ENCODE results near the gene ANKRA2.
A peak's percentile ranks its signal among the peaks of the same experiment; 100 is the strongest.

Gene ANKRA2

GRCh38 chr5:73587923-73588322 is 22.5 kb upstream of the ANKRA2 start:
- CTCF ChIA-PET: interaction anchor here (0.7 to 12.6 kb wide), 4 partner anchors 12 to 205 kb away, joined by 3 to 161 read pairs (median 6); no protein-coding TSS in a partner anchor
- H3K4me3 ChIP-seq (ENCODE audit: control insufficient read depth in 1 of 7, extremely low read depth in 1 of 7, insufficient read depth in 4 of 7, low read depth in 2 of 7, low read length in 6 of 7): no peak overlapping the region
- DNase-seq: no peak
- no peaks in the 10 kb centered on the region for H3K4me1 ChIP-seq (ENCODE audit: control extremely low read depth in 1 of 4, control insufficient read depth in 4 of 4, insufficient read depth in 4 of 4, low read length in 3 of 4)
- H3K36me3 ChIP-seq (ENCODE audit: control insufficient read depth in 4 of 4, insufficient read depth in 4 of 4, low read length in 3 of 4): no peaks in the 10 kb centered on the region
- H3K27ac ChIP-seq (ENCODE audit: insufficient read depth in 1 of 2, low read depth in 1 of 2, low read length in 2 of 2, poor library complexity in 1 of 2, severe bottlenecking in 2 of 2): no peak overlapping the region
- no peaks in the 10 kb centered on the region for H3K9me3 ChIP-seq (ENCODE audit: control extremely low read depth in 1 of 5, control insufficient read depth in 4 of 5, insufficient read depth in 2 of 5, low read depth in 1 of 5, low read length in 4 of 5)
- no peaks in the 10 kb centered on the region for H3K27me3 ChIP-seq (replicated peaks in 2 of 5; ENCODE audit: control insufficient read depth in 4 of 5, insufficient read depth in 5 of 5, low read length in 4 of 5)
- POLR2A ChIA-PET: no interaction called here
- WGBS (ENCODE audit: insufficient coverage): no CpG with 5 or more reads among the region's 1 CpG

GRCh38 chr5:73582285-73583145 is 17.1 kb upstream of the ANKRA2 start:
- DNase-seq: no peak
- no peak overlapping the region for H3K27ac ChIP-seq (ENCODE audit: insufficient read depth in 1 of 2, low read depth in 1 of 2, low read length in 2 of 2, poor library complexity in 1 of 2, severe bottlenecking in 2 of 2)
- H3K4me3 ChIP-seq (ENCODE audit: control insufficient read depth in 1 of 7, extremely low read depth in 1 of 7, insufficient read depth in 4 of 7, low read depth in 2 of 7, low read length in 6 of 7): no peak overlapping the region
- 0% methylated on average over 1 of the region's 3 CpGs for WGBS (ENCODE audit: insufficient coverage)
- ChIA-PET CTCF (interaction anchor here (1.2 to 2.9 kb wide), 2 partner anchors 9 to 46 kb away, joined by 3 to 23 read pairs; no protein-coding TSS in a partner anchor), POLR2A (no interaction called here)
- H3K9me3 ChIP-seq (ENCODE audit: control extremely low read depth in 1 of 5, control insufficient read depth in 4 of 5, insufficient read depth in 2 of 5, low read depth in 1 of 5, low read length in 4 of 5): no peaks in the 10 kb centered on the region
- H3K4me1 ChIP-seq (ENCODE audit: control extremely low read depth in 1 of 4, control insufficient read depth in 4 of 4, insufficient read depth in 4 of 4, low read length in 3 of 4): no peaks in the 10 kb centered on the region
- H3K27me3 ChIP-seq (replicated peaks in 2 of 5; ENCODE audit: control insufficient read depth in 4 of 5, insufficient read depth in 5 of 5, low read length in 4 of 5): no peaks in the 10 kb centered on the region
- peaks cover 11 to 40% (median 27%) of the 10 kb centered on the region in 4 experiments for H3K36me3 ChIP-seq (ENCODE audit: control insufficient read depth in 4 of 4, insufficient read depth in 4 of 4, low read length in 3 of 4)

GRCh38 chr5:73565969-73566547 is 619 bp upstream of the ANKRA2 start:
- H3K27me3 ChIP-seq (replicated peaks in 2 of 5; ENCODE audit: control insufficient read depth in 4 of 5, insufficient read depth in 5 of 5, low read length in 4 of 5): no peaks in the 10 kb centered on the region
- peak in 2 of 3 donors; percentile 3 to 6 for DNase-seq

GRCh38 chr5:73564675-73565074 is 764 bp downstream of the ANKRA2 start:
- no peaks in the 10 kb centered on the region for H3K27me3 ChIP-seq (replicated peaks in 2 of 5; ENCODE audit: control insufficient read depth in 4 of 5, insufficient read depth in 5 of 5, low read length in 4 of 5)
- H3K36me3 ChIP-seq (ENCODE audit: control insufficient read depth in 4 of 4, insufficient read depth in 4 of 4, low read length in 3 of 4): peaks cover 6 to 23% (median 12%) of the 10 kb centered on the region in 4 experiments
- peak overlapping the region; percentile 99 for H3K27ac ChIP-seq (ENCODE audit: insufficient read depth in 1 of 2, low read depth in 1 of 2, low read length in 2 of 2, poor library complexity in 1 of 2, severe bottlenecking in 2 of 2)
- CTCF ChIA-PET: interaction anchor here (1.2 kb wide), 1 partner anchor 9 kb away, joined by 4 read pairs; no protein-coding TSS in a partner anchor
- DNase-seq: peak; percentile 11 to 62 (median 48)
- no peaks in the 10 kb centered on the region for H3K9me3 ChIP-seq (ENCODE audit: control extremely low read depth in 1 of 5, control insufficient read depth in 4 of 5, insufficient read depth in 2 of 5, low read depth in 1 of 5, low read length in 4 of 5)
- peaks cover 20 to 25% (median 24%) of the 10 kb centered on the region in 4 experiments for H3K4me1 ChIP-seq (ENCODE audit: control extremely low read depth in 1 of 4, control insufficient read depth in 4 of 4, insufficient read depth in 4 of 4, low read length in 3 of 4)
- WGBS (ENCODE audit: insufficient coverage): 0% methylated on average over 9 of the region's 9 CpGs
- POLR2A ChIA-PET: interaction anchor here (0.7 to 1.3 kb wide), 2 partner anchors 8 to 232 kb away, joined by 3 to 4 read pairs; no protein-coding TSS in a partner anchor
- H3K4me3 ChIP-seq (ENCODE audit: control insufficient read depth in 1 of 7, extremely low read depth in 1 of 7, insufficient read depth in 4 of 7, low read depth in 2 of 7, low read length in 6 of 7): peak overlapping the region; percentile 97 to 100 (median 100)

More at GRCh38 chr5:73565969-73566547, 619 bp upstream of the ANKRA2 start:
- H3K9me3 ChIP-seq (ENCODE audit: control extremely low read depth in 1 of 5, control insufficient read depth in 4 of 5, insufficient read depth in 2 of 5, low read depth in 1 of 5, low read length in 4 of 5): no peaks in the 10 kb centered on the region
- peak overlapping the region; percentile 99 for H3K27ac ChIP-seq (ENCODE audit: insufficient read depth in 1 of 2, low read depth in 1 of 2, low read length in 2 of 2, poor library complexity in 1 of 2, severe bottlenecking in 2 of 2)
- peak overlapping the region; percentile 97 to 100 (median 100) for H3K4me3 ChIP-seq (ENCODE audit: control insufficient read depth in 1 of 7, extremely low read depth in 1 of 7, insufficient read depth in 4 of 7, low read depth in 2 of 7, low read length in 6 of 7)
- POLR2A ChIA-PET: interaction anchor here (0.5 to 1.3 kb wide), 2 partner anchors 9 to 15 kb away, joined by 3 to 4 read pairs; no protein-coding TSS in a partner anchor
- CTCF ChIA-PET: no interaction called here
- 0% methylated on average over 5 of the region's 8 CpGs for WGBS (ENCODE audit: insufficient coverage)
- H3K36me3 ChIP-seq (ENCODE audit: control insufficient read depth in 4 of 4, insufficient read depth in 4 of 4, low read length in 3 of 4): peaks cover 5 to 26% (median 16%) of the 10 kb centered on the region in 4 experiments
- peaks cover 20 to 25% (median 24%) of the 10 kb centered on the region in 4 experiments for H3K4me1 ChIP-seq (ENCODE audit: control extremely low read depth in 1 of 4, control insufficient read depth in 4 of 4, insufficient read depth in 4 of 4, low read length in 3 of 4)

- H3K36me3 ChIP-seq (ENCODE audit: control insufficient read depth in 4 of 4, insufficient read depth in 4 of 4, low read length in 3 of 4): peaks cover 7 to 26% (median 9%) of the 10 kb centered on the region in 4 experiments
Observed at GRCh38 chr5:73564018-73564417, 1.4 kb downstream of the ANKRA2 start.

GRCh38 chr5:73558950-73559349 is 6.5 kb downstream of the ANKRA2 start:
- Histone ChIP-seq H3K4me3 (ENCODE audit: control insufficient read depth in 1 of 7, extremely low read depth in 1 of 7, insufficient read depth in 4 of 7, low read depth in 2 of 7, low read length in 6 of 7) (no peak overlapping the region), H3K27me3 (replicated peaks in 2 of 5; ENCODE audit: control insufficient read depth in 4 of 5, insufficient read depth in 5 of 5, low read length in 4 of 5) (no peaks in the 10 kb centered on the region), H3K36me3 (ENCODE audit: control insufficient read depth in 4 of 4, insufficient read depth in 4 of 4, low read length in 3 of 4) (peaks cover 18 to 65% (median 20%) of the 10 kb centered on the region in 4 experiments), H3K4me1 (ENCODE audit: control extremely low read depth in 1 of 4, control insufficient read depth in 4 of 4, insufficient read depth in 4 of 4, low read length in 3 of 4) (peaks cover 3 to 6% (median 5%) of the 10 kb centered on the region in 4 experiments), H3K9me3 (ENCODE audit: control extremely low read depth in 1 of 5, control insufficient read depth in 4 of 5, insufficient read depth in 2 of 5, low read depth in 1 of 5, low read length in 4 of 5) (no peaks in the 10 kb centered on the region), H3K27ac (ENCODE audit: insufficient read depth in 1 of 2, low read depth in 1 of 2, low read length in 2 of 2, poor library complexity in 1 of 2, severe bottlenecking in 2 of 2) (no peak overlapping the region)
- WGBS (ENCODE audit: insufficient coverage): 100% methylated on average over 1 of the region's 1 CpG
- peak in 2 of 3 donors; percentile 6 for DNase-seq
- CTCF ChIA-PET: interaction anchor here (1.2 kb wide), 1 partner anchor 22 kb away, joined by 4 read pairs; no protein-coding TSS in a partner anchor
- POLR2A ChIA-PET: no interaction called here

More at GRCh38 chr5:73564018-73564417, 1.4 kb downstream of the ANKRA2 start:
- POLR2A ChIA-PET: no interaction called here
- H3K9me3 ChIP-seq (ENCODE audit: control extremely low read depth in 1 of 5, control insufficient read depth in 4 of 5, insufficient read depth in 2 of 5, low read depth in 1 of 5, low read length in 4 of 5): no peaks in the 10 kb centered on the region
- WGBS (ENCODE audit: insufficient coverage): 38% methylated on average over 2 of the region's 3 CpGs
- H3K4me1 ChIP-seq (ENCODE audit: control extremely low read depth in 1 of 4, control insufficient read depth in 4 of 4, insufficient read depth in 4 of 4, low read length in 3 of 4): peaks cover 20 to 25% (median 24%) of the 10 kb centered on the region in 4 experiments
- peak overlapping the region; percentile 99 for H3K27ac ChIP-seq (ENCODE audit: insufficient read depth in 1 of 2, low read depth in 1 of 2, low read length in 2 of 2, poor library complexity in 1 of 2, severe bottlenecking in 2 of 2)
- H3K4me3 ChIP-seq (ENCODE audit: control insufficient read depth in 1 of 7, extremely low read depth in 1 of 7, insufficient read depth in 4 of 7, low read depth in 2 of 7, low read length in 6 of 7): peak overlapping the region in 6 of 7 experiments; percentile 97 to 100 (median 100)
- DNase-seq: peak in 1 of 3 donors; percentile 6
- CTCF ChIA-PET: interaction anchor here (1.2 kb wide), 1 partner anchor 8 kb away, joined by 4 read pairs; no protein-coding TSS in a partner anchor
- no peaks in the 10 kb centered on the region for H3K27me3 ChIP-seq (replicated peaks in 2 of 5; ENCODE audit: control insufficient read depth in 4 of 5, insufficient read depth in 5 of 5, low read length in 4 of 5)

Data from common myeloid progenitor, CD34-positive (primary cell).